NCI-H146 (cell line): ENCODE results near the gene DERA.
"Not testable (repeated sequence)": the region's sequence is repeated elsewhere in the genome, so short reads cannot be mapped to it uniquely, and the experiment has no call there.

Experiments
- DNase-seq: peaks from one replicate; lab custom pipeline; 2025; lab: John Stamatoyannopoulos, UW

DERA gene

GRCh38 chr12:15963271-15963670 lies 52.1 kb downstream of the DERA start:
- no peak for DNase-seq

- no peak for DNase-seq
These were observed 55.3 kb downstream of the DERA start for GRCh38 chr12:15966426-15966825.

GRCh38 chr12:15967053-15967452 lies 55.9 kb downstream of the DERA start:
- not testable (repeated sequence) for DNase-seq

- DNase-seq: no peak
These were observed 60.1 kb downstream of the DERA start for GRCh38 chr12:15971211-15971610.

- no peak for DNase-seq
These were observed 61.8 kb downstream of the DERA start for GRCh38 chr12:15972894-15973293.

- no peak for DNase-seq
These were observed 67.1 kb downstream of the DERA start for GRCh38 chr12:15977999-15978951.

- no peak for DNase-seq
These were observed 68.3 kb downstream of the DERA start for GRCh38 chr12:15979096-15980092.

GRCh38 chr12:15982071-15982470 lies 70.9 kb downstream of the DERA start:
- no peak for DNase-seq

GRCh38 chr12:15982471-15982870 lies 71.3 kb downstream of the DERA start:
- DNase-seq: no peak

GRCh38 chr12:15982921-15983320 lies 71.8 kb downstream of the DERA start:
- DNase-seq: no peak

GRCh38 chr12:15984097-15984800 lies 73.1 kb downstream of the DERA start:
- DNase-seq: no peak

GRCh38 chr12:15984963-15985362 lies 73.8 kb downstream of the DERA start:
- DNase-seq: no peak

- no peak for DNase-seq
These were observed 76.6 kb downstream of the DERA start for GRCh38 chr12:15987696-15988095.

GRCh38 chr12:15988983-15989755 lies 78.0 kb downstream of the DERA start:
- DNase-seq: no peak

- no peak for DNase-seq
These were observed 84.7 kb downstream of the DERA start for GRCh38 chr12:15995801-15996200.

- DNase-seq: peak; percentile 5
These were observed 85.1 kb downstream of the DERA start for GRCh38 chr12:15996254-15996653.

GRCh38 chr12:15996948-15997347 lies 85.8 kb downstream of the DERA start:
- DNase-seq: no peak

GRCh38 chr12:15997910-15998309 lies 86.8 kb downstream of the DERA start:
- no peak for DNase-seq

GRCh38 chr12:16002880-16003279 lies 91.7 kb downstream of the DERA start:
- no peak for DNase-seq

- no peak for DNase-seq
These were observed 92.3 kb downstream of the DERA start for GRCh38 chr12:16003460-16003859.

- DNase-seq: no peak
These were observed 95.6 kb downstream of the DERA start for GRCh38 chr12:16006752-16007151.
